Neuronal stem cell (in vitro differentiated cells): ENCODE results near the gene OMP.
A peak's percentile ranks its signal among the peaks of the same experiment; 100 is the strongest.

Experiments
- DNase-seq: peaks from one replicate; pipeline ENCODE4 v3.0.0-alpha.2; 2013; ENCODE audit warnings: low spot score
- H2AFZ ChIP-seq: one replicate; pipeline ENCODE4 v1.6.1; 2013; ENCODE audit warnings: mild to moderate bottlenecking, low read length, inconsistent platforms
- H2AK5ac ChIP-seq: 2 replicates; pipeline ENCODE4 v1.6.1; 2013; ENCODE audit warnings: low read depth, mild to moderate bottlenecking, inconsistent platforms, low read length, moderate library complexity, mixed read lengths
- H2BK120ac ChIP-seq: 2 replicates; pipeline ENCODE4 v1.6.1; 2013; ENCODE audit warnings: low read depth, mild to moderate bottlenecking, inconsistent platforms, low read length, moderate library complexity, mixed read lengths
- H2BK12ac ChIP-seq: one replicate; pipeline ENCODE4 v1.6.1; 2013; ENCODE audit warnings: low read length, inconsistent platforms
- H2BK15ac ChIP-seq: 2 replicates; pipeline ENCODE4 v1.6.1; 2013; ENCODE audit warnings: mild to moderate bottlenecking, low read length, inconsistent platforms, mixed read lengths
- H2BK5ac ChIP-seq: one replicate; pipeline ENCODE4 v1.6.1; 2013; ENCODE audit warnings: inconsistent platforms, mild to moderate bottlenecking, low read length, moderate library complexity
- H3K14ac ChIP-seq: one replicate; pipeline ENCODE4 v1.6.1; 2013; ENCODE audit warnings: low read length, inconsistent platforms
- H3K18ac ChIP-seq: 2 replicates; pipeline ENCODE4 v1.6.1; 2013; ENCODE audit warnings: low read length, inconsistent platforms
- H3K23ac ChIP-seq: 2 replicates; pipeline ENCODE4 v1.6.1; 2013; ENCODE audit warnings: low read depth, mild to moderate bottlenecking, mixed read lengths, low read length, inconsistent platforms; ENCODE audit not compliant: poor library complexity
- H3K27ac ChIP-seq: replicated peaks from 3 replicates; pipeline ENCODE4 v1.5.1; 2013; ENCODE audit warnings: low read length, inconsistent platforms
- H3K27me3 ChIP-seq, 3 experiments: 2 replicates each; pipeline ENCODE4 v1.6.1; 2013; ENCODE audit warnings: low read length in 3 of 3, mild to moderate bottlenecking in 2 of 3, inconsistent platforms in 1 of 3, low read depth in 1 of 3, mixed read lengths in 1 of 3, moderate library complexity in 1 of 3; ENCODE audit not compliant: control insufficient read depth in 3 of 3, insufficient read depth in 3 of 3
- H3K36me3 ChIP-seq, 2 donors: replicated peaks in 1 of 2; 2 replicates each; pipeline ENCODE4 v1.6.1; 2013; ENCODE audit warnings: low read length in 2 of 2; ENCODE audit not compliant: control insufficient read depth in 2 of 2, insufficient read depth in 2 of 2
- H3K4ac ChIP-seq: 2 replicates; pipeline ENCODE4 v1.6.1; 2013; ENCODE audit warnings: inconsistent platforms, mild to moderate bottlenecking, low read length, moderate library complexity
- H3K4me1 ChIP-seq, 2 donors: 1 replicate in 1 of 2; 2 replicates in 1 of 2; pipeline ENCODE4 v1.6.1; 2013; ENCODE audit warnings: low read length in 2 of 2, low read depth in 1 of 2; ENCODE audit not compliant: control insufficient read depth in 2 of 2, insufficient read depth in 1 of 2
- H3K4me2 ChIP-seq: one replicate; pipeline ENCODE4 v1.6.1; 2013; ENCODE audit warnings: mild to moderate bottlenecking, low read length, inconsistent platforms; ENCODE audit not compliant: insufficient read depth, poor library complexity, severe bottlenecking
- H3K4me3 ChIP-seq, 2 donors: 2 replicates each; pipeline ENCODE4 v1.5.1; 2013; ENCODE audit warnings: low read length in 2 of 2, mild to moderate bottlenecking in 2 of 2, inconsistent platforms in 1 of 2, moderate library complexity in 1 of 2
- H3K79me1 ChIP-seq: one replicate; pipeline ENCODE4 v1.6.1; 2013; ENCODE audit warnings: low read depth, mild to moderate bottlenecking, inconsistent platforms, low read length, moderate library complexity
- H3K9ac ChIP-seq: one replicate; pipeline ENCODE4 v1.6.1; 2013; ENCODE audit warnings: mild to moderate bottlenecking, low read depth, low read length, inconsistent platforms; ENCODE audit not compliant: poor library complexity
- H3K9me3 ChIP-seq, 2 donors: replicated peaks in 1 of 2; 2 replicates each; pipeline versions ENCODE3 to v1.6.1; 2013; ENCODE audit warnings: low read length in 2 of 2, mild to moderate bottlenecking in 2 of 2, inconsistent platforms in 1 of 2, low read depth in 1 of 2, mixed read lengths in 1 of 2, moderate library complexity in 1 of 2; ENCODE audit not compliant: control insufficient read depth in 2 of 2, insufficient read depth in 1 of 2
- H4K8ac ChIP-seq: one replicate; pipeline ENCODE4 v1.6.1; 2013; ENCODE audit warnings: low read depth, mild to moderate bottlenecking, inconsistent platforms, low read length, moderate library complexity
- H4K91ac ChIP-seq: one replicate; pipeline ENCODE4 v1.6.1; 2013; ENCODE audit warnings: low read length, low read depth, mild to moderate bottlenecking, inconsistent platforms; ENCODE audit not compliant: poor library complexity
- WGBS, 2 donors: extraction: QIAGEN DNeasy Blood & Tissue Kit; methylation state at CpG; one replicate each; pipeline ENCODE4 v1.1.7; 2013; ENCODE audit warnings: missing lambda C conversion rate in 2 of 2, mixed read lengths in 1 of 2; ENCODE audit not compliant: insufficient read length in 2 of 2, insufficient replicate concordance in 1 of 2; ENCODE audit errors: extremely low coverage in 2 of 2; 5-methylcytosine and 5-hydroxymethylcytosine counted together

The OMP gene

DNA sequence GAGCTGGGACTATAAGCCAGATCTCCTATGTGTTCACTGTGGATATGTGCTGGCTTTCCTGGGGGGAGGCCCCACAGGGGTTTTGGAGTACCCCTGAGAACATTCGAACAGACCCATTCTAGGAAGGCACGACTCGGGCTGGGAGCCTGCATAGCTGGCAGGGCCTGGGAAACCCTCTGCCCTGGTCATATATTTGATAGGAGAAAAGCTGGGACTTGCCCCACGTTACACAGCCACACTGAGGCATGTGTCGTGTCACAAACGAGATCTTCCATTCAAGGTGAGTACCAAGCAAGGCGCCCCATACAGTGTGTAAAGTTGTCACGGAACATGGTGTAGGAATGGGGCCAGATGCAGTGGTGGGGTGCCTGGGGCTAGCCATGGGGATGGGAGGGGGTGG, 36.6 kb downstream of the OMP start:
- DNase-seq = no peak
- H3K4ac ChIP-seq = no peak overlapping the region
- no peak overlapping the region for H3K4me2 ChIP-seq
- no peaks in the 10 kb centered on the region for H3K9me3 ChIP-seq
- no peak overlapping the region for H2BK120ac ChIP-seq
- H3K27me3 ChIP-seq = peaks cover 0 to 23% (median 0%) of the 10 kb centered on the region in 3 experiments
- H2AFZ ChIP-seq = no peak overlapping the region
- no peak overlapping the region for H3K4me3 ChIP-seq
- H2BK12ac ChIP-seq = no peak overlapping the region
- no peak overlapping the region for H3K14ac ChIP-seq
- no peak overlapping the region for H2AK5ac ChIP-seq
- H3K36me3 ChIP-seq = no peaks in the 10 kb centered on the region
- H2BK5ac ChIP-seq = no peak overlapping the region
- H4K8ac ChIP-seq = no peak overlapping the region
- H3K23ac ChIP-seq = no peak overlapping the region
- no peak overlapping the region for H3K27ac ChIP-seq
- no peak overlapping the region for H3K9ac ChIP-seq
- no peak overlapping the region for H2BK15ac ChIP-seq
- no peak overlapping the region for H3K18ac ChIP-seq
- WGBS, 2 donors = no CpG with 5 or more reads among the region's 8 CpGs
- no peak overlapping the region for H4K91ac ChIP-seq
- no peaks in the 10 kb centered on the region for H3K79me1 ChIP-seq
- peaks cover 0 to 3% of the 10 kb centered on the region in 2 donors for H3K4me1 ChIP-seq

DNA sequence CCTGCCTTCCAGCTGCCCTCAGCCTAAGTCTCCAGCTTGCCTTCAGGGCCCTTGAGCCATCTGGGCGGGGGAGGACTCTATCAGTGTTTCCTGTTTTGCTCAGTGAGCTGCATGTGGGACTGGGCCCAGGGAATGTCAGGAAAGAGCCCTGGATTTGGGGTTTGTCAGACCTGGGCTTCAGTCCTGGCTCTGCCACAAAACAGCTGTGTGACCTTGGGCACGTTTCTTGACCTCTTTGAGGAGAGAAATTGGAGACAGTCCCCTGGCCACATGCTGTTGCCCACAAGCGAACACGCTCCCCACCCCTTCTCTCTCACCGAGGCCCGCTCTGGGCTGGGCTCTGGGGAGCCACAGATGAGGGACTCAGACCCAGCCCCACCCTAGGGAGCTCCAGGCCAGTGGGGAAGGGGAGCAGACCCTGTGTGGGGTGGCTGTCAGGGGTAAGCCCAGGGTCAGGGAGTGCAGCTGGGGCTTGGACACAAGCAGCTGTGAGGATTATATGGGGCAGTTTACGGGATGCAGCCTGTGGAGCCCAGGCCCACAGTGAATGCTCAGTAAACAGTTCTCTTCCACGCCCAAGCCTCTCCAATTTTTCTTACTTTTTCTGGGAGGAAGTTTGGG, 37.7 kb downstream of the OMP start:
- no peak overlapping the region for H3K4me3 ChIP-seq
- H2BK5ac ChIP-seq = no peak overlapping the region
- no peak overlapping the region for H3K4me2 ChIP-seq
- H4K91ac ChIP-seq = no peak overlapping the region
- H3K36me3 ChIP-seq = no peaks in the 10 kb centered on the region
- peak overlapping the region; percentile 94 for H3K18ac ChIP-seq
- no peaks in the 10 kb centered on the region for H3K9me3 ChIP-seq
- H2BK12ac ChIP-seq = no peak overlapping the region
- no peaks in the 10 kb centered on the region for H3K79me1 ChIP-seq
- no peak overlapping the region for H3K4ac ChIP-seq
- no peak overlapping the region for H2BK120ac ChIP-seq
- WGBS, 2 donors = no CpG with 5 or more reads among the region's 8 CpGs
- no peak overlapping the region for H3K23ac ChIP-seq
- peak overlapping the region; percentile 71 for H2AFZ ChIP-seq
- no peak overlapping the region for H3K14ac ChIP-seq
- no peak overlapping the region for H2AK5ac ChIP-seq
- H4K8ac ChIP-seq = no peak overlapping the region
- DNase-seq = no peak
- no peak overlapping the region for H3K9ac ChIP-seq
- no peak overlapping the region for H2BK15ac ChIP-seq
- H3K27me3 ChIP-seq = peaks cover 0 to 32% (median 0%) of the 10 kb centered on the region in 3 experiments
- H3K4me1 ChIP-seq = peaks cover 0 to 3% of the 10 kb centered on the region in 2 donors
- H3K27ac ChIP-seq = no peak overlapping the region

DNA sequence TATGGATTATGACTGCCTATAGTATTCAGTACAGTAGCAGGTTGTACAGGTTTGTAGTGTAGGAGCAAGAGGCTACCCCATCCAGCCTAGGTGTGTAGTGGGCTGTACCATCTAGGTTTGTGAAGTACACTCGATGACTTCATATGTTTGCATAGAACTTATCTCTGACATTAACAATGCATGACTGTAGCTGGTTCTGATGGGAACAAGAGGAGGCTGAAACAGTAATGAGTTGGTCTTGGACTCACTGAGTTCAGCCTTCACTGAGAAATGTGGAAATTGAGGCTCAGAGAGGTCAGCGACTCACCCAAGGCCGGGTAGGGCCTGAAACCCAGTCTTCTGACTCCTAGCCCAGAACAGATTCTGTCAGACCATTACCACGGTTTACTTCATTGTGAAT, 38.4 kb downstream of the OMP start:
- H3K36me3 ChIP-seq = no peaks in the 10 kb centered on the region
- H3K79me1 ChIP-seq = no peaks in the 10 kb centered on the region
- no peak overlapping the region for H3K9ac ChIP-seq
- H4K91ac ChIP-seq = no peak overlapping the region
- no peak overlapping the region for H2AFZ ChIP-seq
- no peak overlapping the region for H3K27ac ChIP-seq
- WGBS, 2 donors = no CpG with 5 or more reads among the region's 4 CpGs
- H4K8ac ChIP-seq = no peak overlapping the region
- H3K23ac ChIP-seq = no peak overlapping the region
- no peak for DNase-seq
- no peak overlapping the region for H2BK5ac ChIP-seq
- H2BK120ac ChIP-seq = no peak overlapping the region
- no peak overlapping the region for H2AK5ac ChIP-seq
- no peak overlapping the region for H2BK12ac ChIP-seq
- H3K4me2 ChIP-seq = no peak overlapping the region
- no peak overlapping the region for H3K14ac ChIP-seq
- H3K4me3 ChIP-seq = no peak overlapping the region
- no peaks in the 10 kb centered on the region for H3K9me3 ChIP-seq
- H3K4me1 ChIP-seq = peaks cover 0 to 3% of the 10 kb centered on the region in 2 donors
- no peak overlapping the region for H3K4ac ChIP-seq
- H3K27me3 ChIP-seq = peaks cover 0 to 33% (median 0%) of the 10 kb centered on the region in 3 experiments
- H3K18ac ChIP-seq = no peak overlapping the region
- H2BK15ac ChIP-seq = no peak overlapping the region

DNA sequence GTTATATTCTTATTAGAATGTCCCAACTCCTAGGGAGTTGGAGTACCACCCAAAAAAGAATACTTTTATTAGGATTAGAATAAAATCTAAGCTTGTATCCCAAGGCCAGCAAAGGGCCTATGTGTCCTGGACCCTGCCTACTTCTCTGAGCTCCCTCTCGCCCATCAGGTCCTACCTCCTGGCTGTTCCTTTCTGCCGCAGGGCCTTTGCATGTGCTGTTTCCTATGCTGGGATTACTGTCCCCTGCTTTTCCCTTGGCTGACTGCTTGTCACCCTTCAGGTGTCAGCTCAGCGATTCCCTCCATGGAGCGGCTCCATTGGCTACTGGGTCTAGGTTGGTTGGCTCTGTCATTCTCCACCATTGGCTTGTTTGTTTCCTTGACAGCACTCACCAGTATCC, 38.8 kb downstream of the OMP start:
- H2BK12ac ChIP-seq = no peak overlapping the region
- WGBS, 2 donors = no CpG with 5 or more reads among the region's 4 CpGs
- no peak overlapping the region for H4K91ac ChIP-seq
- no peak overlapping the region for H2AFZ ChIP-seq
- no peak overlapping the region for H2AK5ac ChIP-seq
- H3K4ac ChIP-seq = no peak overlapping the region
- H2BK5ac ChIP-seq = no peak overlapping the region
- H3K27ac ChIP-seq = no peak overlapping the region
- H3K23ac ChIP-seq = no peak overlapping the region
- H3K4me1 ChIP-seq = peaks cover 0 to 3% of the 10 kb centered on the region in 2 donors
- no peak overlapping the region for H3K14ac ChIP-seq
- no peak overlapping the region for H3K4me3 ChIP-seq
- H3K9ac ChIP-seq = no peak overlapping the region
- no peak overlapping the region for H2BK120ac ChIP-seq
- DNase-seq = no peak
- H2BK15ac ChIP-seq = no peak overlapping the region
- H3K79me1 ChIP-seq = no peaks in the 10 kb centered on the region
- peaks cover 0 to 36% (median 0%) of the 10 kb centered on the region in 3 experiments for H3K27me3 ChIP-seq
- no peaks in the 10 kb centered on the region for H3K9me3 ChIP-seq
- H4K8ac ChIP-seq = no peak overlapping the region
- H3K36me3 ChIP-seq = no peaks in the 10 kb centered on the region
- H3K4me2 ChIP-seq = no peak overlapping the region
- H3K18ac ChIP-seq = no peak overlapping the region
